HK-2 (cell line): ENCODE results near the gene C11orf91.
"Not testable (repeated sequence)": the region's sequence is repeated elsewhere in the genome, so short reads cannot be mapped to it uniquely, and the experiment has no call there.

Experiments used
- DNase-seq: peaks from one replicate; pipeline ENCODE4 v3.0.0-alpha.2; 2018; ENCODE audit not compliant: unreplicated experiment

Gene C11orf91

GRCh38 chr11:33721984-33722383, 21.4 kb upstream of the C11orf91 start:
- no peak for DNase-seq

- DNase-seq: no peak
These were observed 20.8 kb upstream of the C11orf91 start for GRCh38 chr11:33721426-33721825.

GRCh38 chr11:33719587-33719986, 19.0 kb upstream of the C11orf91 start:
- no peak for DNase-seq

- no peak for DNase-seq
These were observed 17.8 kb upstream of the C11orf91 start for GRCh38 chr11:33718440-33718839.

GRCh38 chr11:33716243-33716642, 15.6 kb upstream of the C11orf91 start:
- DNase-seq: no peak

GRCh38 chr11:33713856-33714398, 13.3 kb upstream of the C11orf91 start:
- no peak for DNase-seq

GRCh38 chr11:33713151-33713855, 12.7 kb upstream of the C11orf91 start:
- DNase-seq: no peak

GRCh38 chr11:33712436-33712835, 11.8 kb upstream of the C11orf91 start:
- DNase-seq: no peak

- no peak for DNase-seq
These were observed 8.8 kb upstream of the C11orf91 start for GRCh38 chr11:33709466-33709865.

GRCh38 chr11:33708985-33709384, 8.4 kb upstream of the C11orf91 start:
- no peak for DNase-seq

- not testable (repeated sequence) for DNase-seq
These were observed 7.2 kb upstream of the C11orf91 start for GRCh38 chr11:33707831-33708230.

- no peak for DNase-seq
These were observed 6.3 kb upstream of the C11orf91 start for GRCh38 chr11:33706966-33707365.

GRCh38 chr11:33706546-33706945, 5.9 kb upstream of the C11orf91 start:
- no peak for DNase-seq

- no peak for DNase-seq
These were observed 3.8 kb upstream of the C11orf91 start for GRCh38 chr11:33704240-33705002.

GRCh38 chr11:33703788-33704187, 3.2 kb upstream of the C11orf91 start:
- DNase-seq: no peak

GRCh38 chr11:33703234-33703633, 2.6 kb upstream of the C11orf91 start:
- no peak for DNase-seq

- no peak for DNase-seq
These were observed 940 bp upstream of the C11orf91 start for GRCh38 chr11:33701302-33702230.

GRCh38 chr11:33700063-33700501, 544 bp downstream of the C11orf91 start:
- no peak for DNase-seq

GRCh38 chr11:33699515-33700062, 1.0 kb downstream of the C11orf91 start:
- DNase-seq: no peak

- DNase-seq: no peak
These were observed 1.7 kb downstream of the C11orf91 start for GRCh38 chr11:33698921-33699320.

- no peak for DNase-seq
These were observed 2.6 kb downstream of the C11orf91 start for GRCh38 chr11:33697997-33698396.
